NCI-H1092 treated with DMSO at 0.1 percent for 48 hours (cell line): ENCODE results near the gene SACM1L.
"Not testable (repeated sequence)": the region's sequence is repeated elsewhere in the genome, so short reads cannot be mapped to it uniquely, and the experiment has no call there.

Experiments
- DNase-seq: peaks from one replicate; lab custom pipeline; 2025; lab: John Stamatoyannopoulos, UW

The SACM1L gene

DNA sequence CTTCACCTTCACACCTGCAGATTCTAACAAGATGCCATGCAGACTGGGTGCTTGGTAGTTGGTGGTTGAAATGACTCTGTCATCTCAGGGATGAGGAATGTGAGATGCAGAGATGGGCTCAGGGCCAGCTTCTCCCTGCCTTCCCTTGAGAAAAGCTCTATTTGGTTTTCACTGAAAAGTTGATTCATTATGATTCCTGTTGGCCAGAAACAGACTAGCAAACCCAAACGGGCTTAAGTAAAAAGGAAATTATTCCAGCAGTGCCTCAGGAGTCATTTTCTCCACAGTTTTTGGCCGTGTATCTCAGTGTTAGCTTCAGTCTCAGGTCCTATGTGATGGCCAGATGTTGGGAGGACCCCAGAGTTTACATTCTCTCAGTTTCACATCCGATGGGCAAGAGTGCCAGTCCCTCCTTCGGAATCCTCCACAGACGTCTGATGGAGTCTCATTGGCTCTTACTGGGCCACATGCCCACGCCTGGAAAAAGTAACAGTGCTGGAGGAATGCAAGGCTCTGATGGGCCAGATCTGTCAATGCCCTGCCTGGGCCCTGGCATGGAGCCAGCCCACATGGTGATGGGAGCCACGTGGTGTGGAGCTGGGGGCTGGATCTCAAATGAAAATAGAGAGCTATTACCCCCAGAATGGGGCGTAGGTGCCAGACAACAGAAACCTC, 22.3 kb upstream of the SACM1L start:
- no peak for DNase-seq

DNA sequence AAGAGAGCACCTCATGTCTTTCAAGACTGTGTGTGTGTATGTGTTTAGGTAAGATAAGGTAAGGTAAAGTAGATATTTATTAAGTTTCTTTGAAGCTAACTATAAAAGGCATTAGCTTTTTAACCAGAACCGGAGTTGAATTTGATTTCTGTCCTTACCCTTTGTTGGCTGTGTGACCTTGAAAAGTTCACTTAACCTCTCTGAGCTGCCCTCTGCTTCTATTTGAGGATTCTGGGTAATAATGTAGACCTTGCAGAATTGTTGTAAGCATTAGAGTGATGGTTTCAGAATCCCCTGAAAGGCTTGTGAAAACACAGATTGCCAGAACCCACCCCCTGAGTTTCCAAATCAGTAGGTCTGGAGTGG, 21.6 kb upstream of the SACM1L start:
- DNase-seq, result no peak

DNA sequence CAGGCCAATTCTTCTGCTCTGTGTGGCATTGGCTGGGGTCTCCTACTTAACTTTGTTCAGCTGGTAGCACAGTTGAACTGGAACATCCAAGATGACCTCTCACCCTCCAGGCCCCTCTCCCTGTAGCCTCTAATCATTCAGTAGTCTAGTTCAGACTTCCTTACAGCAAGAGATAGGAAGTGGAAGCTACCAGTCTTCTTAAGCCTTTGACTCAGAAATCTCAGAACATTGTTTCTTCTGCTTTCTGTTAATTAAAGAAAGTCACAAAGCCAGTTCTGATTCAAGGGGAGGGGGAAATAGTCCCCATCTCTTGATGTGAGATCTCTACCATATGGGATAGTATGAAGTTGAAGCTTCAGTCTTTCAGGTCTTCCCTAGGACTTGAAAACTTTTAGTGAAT, 18.8 kb upstream of the SACM1L start:
- DNase-seq, result no peak

DNA sequence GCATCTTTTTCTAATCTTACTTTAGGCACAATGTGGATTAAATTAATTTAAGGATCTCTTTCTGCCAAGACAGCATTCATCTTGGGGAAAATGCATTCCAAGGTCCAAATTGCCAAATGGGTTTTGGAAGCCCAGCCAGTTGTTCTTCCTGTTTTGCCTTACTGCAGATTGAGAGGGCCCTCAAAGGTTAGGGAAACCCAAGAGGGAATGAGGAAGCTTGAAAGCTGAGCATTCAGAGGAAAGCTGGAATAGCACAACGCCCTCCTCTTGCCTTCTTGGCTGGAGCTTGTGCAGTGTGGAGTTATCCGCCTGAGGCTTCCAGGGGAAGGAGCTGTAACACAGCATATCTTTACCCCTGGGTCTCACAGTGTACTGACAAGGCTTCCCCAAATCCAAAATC, 18.2 kb upstream of the SACM1L start:
- no peak for DNase-seq

DNA sequence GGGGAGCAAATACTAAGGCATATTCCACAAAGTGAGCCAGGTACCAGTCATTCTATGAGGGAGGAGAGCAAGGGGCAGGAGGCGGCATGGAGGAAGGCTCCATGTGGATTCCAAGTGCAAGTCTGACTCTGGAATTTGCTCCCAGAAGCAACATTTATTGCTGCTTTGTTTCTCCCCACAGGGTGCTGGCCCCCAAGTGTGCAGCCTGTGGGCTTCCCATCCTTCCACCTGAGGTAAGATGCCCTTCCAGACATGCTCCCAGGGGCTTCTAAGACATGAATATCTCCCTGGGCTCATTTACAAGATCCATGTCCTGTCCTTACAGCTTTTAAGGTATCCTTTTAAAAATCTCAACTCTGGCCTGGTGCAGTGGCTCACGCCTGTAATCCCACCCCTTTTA, 15.9 kb upstream of the SACM1L start:
- DNase-seq, result no peak

DNA sequence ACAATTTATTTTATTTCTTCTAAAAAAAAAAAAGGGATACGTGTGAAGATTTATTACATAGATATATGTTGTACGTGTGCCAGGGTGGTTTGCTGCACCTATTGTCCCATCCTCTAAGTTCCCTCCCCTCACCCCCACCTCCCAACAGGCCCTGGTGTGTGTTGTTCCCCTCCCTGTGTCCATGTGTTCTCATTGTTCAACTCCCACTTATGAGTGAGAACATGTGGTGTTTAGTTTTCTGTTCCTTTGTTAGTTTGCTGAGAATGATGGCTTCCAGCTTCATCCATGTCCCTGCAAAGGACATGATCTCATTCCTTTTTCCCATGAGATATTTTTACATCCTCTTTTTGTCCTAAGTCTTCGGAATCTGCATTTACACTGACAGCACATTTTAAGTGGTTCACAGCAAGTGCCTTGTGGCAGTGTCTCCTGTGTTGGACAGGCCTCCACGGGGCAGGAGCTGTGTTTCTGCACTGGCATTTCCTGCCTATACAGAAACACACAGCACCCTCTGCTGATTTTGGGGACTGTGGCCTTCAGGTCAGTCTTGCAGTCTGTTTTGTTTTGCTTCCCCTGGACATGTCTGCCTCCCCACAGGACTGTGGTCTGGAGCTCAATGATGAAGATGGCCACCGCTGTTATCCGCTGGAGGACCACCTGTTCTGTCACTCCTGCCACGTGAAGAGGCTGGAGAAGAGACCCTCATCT, 12.7 kb upstream of the SACM1L start:
- no peak for DNase-seq

DNA sequence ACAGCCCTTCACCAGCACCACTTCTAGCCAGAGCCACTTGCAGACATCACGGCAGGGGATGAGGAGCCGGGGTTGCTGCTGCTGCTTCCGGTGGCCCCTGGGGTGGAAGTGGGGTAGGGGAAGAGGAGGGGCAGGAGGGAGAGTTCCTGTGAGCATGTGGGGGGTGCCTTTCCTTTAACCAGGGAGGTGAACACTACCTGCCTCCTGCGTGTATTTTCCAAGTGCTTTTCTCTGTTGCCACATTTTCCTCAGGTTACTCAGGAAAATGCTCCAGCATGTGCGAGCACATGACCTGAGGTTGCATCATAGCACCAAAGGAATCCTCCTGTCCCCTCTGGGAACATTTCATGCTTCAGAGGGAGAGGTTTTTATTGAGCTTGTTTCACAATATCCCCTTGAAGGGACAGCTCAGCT, 12.2 kb upstream of the SACM1L start:
- no peak for DNase-seq

DNA sequence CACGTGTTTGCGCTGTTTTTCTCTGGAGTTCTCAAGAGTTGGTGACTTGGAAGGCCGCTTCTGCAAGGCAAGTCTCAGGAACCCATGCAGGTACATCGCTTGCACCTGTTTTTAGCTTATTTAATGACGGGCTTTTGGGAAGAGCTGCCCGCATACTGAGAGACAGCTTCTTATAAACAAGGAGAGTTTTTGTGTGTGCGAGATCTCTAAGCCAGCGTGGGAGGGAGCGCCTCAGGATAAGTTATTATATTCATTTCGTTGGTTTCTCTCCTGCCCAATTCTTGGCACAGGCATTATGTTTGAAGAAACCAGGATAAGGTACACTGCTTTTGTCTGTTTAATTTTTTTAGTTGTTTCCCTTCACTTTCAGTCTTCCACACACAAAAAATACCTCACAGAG, 11.4 kb upstream of the SACM1L start:
- DNase-seq, result no peak

DNA sequence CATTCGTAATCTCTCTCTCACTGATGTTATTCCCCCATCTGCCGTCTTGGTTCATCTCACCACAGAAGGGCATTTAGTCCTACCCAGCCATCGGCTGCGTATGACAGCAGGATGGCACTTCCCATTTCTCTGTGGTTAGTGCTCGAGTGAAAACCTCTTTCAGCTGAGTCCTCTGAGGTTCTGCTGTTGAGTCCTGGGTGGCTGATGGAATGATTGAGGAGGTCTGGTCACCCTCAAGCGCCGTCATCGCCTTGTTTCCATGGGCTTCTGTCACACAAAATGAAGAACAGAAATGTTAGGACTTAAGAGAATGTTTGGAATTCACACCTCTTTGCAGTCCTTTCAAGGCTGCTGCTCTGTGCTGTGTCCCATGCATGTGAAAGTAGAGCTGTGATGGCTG, 9.4 kb upstream of the SACM1L start:
- DNase-seq, result no peak

DNA sequence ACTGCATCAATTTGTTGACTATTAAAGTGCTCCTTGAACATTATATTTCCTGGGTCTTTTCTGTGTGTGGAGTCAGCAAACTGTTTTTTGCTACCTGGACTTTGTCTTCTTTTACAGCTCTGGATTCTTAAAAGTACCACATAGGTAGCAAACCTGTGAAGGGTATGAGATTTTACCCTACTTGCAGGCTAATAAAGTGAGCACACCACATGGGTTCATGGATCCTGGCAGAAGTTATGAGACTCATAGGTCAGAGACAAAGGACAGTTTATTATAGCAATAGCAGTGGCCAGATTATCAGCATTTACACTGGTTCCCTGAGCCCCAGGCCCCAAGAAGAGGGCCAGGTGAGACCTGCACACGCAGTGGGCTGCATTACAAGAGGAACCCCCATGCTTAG, 8.0 kb upstream of the SACM1L start:
- DNase-seq, result no peak

DNA sequence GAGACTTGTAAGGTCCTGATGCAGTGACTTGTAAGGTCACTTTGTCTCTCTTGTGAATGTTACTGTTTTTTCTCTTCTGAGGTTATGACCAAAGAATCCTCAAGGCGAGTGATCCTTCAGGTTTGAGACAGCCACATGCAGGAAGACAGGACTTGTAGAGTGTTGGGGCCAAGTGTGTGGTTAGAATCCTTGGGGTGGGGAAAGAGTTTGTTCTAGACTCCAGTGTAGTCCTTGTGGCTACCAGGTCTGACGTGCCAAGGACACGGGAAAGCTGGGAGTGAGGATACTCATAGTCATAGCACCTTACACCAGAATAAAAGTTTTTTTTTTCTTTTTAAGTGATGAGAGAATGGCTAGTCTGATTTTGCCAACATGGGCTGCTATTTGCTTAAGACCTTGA, 7.3 kb upstream of the SACM1L start:
- no peak for DNase-seq

DNA sequence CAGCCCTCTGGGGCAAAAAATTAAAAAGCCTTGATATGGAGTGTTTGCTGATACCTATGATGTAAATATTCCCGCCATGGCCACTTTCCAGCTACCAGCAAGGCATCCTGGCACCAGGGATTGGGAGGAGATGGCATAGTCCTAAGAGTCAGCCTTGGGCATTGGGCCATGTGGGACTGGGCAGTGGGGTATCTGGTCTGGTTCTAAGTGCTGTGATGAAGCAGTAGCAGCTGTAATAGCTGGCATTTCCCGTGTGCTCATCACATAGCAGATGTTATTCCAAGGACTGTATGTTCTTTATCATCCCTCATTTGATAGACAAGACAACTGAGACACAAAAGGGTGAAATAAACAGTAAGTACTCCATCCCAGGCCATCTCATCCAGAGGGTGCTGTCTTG, 6.9 kb upstream of the SACM1L start:
- no peak for DNase-seq

DNA sequence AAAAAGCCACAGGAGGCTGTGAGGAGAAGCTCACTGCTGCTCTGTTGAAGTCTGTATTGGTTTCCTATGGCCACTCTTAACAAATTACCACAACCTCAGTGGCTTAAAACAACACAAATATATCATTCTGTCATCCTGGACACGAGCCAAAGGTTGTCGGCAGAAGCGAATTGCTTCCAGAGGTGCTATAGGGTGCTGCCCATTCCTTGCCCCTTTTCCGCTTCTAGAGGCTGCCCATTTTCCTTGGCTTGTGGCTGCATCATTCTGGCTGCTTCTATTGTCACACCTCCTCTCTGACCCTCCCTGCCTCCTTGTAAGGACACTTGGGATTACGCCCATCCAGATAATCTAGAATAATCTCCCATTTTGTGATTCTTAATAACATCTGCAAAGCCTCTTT, 6.4 kb upstream of the SACM1L start:
- DNase-seq, result no peak

DNA sequence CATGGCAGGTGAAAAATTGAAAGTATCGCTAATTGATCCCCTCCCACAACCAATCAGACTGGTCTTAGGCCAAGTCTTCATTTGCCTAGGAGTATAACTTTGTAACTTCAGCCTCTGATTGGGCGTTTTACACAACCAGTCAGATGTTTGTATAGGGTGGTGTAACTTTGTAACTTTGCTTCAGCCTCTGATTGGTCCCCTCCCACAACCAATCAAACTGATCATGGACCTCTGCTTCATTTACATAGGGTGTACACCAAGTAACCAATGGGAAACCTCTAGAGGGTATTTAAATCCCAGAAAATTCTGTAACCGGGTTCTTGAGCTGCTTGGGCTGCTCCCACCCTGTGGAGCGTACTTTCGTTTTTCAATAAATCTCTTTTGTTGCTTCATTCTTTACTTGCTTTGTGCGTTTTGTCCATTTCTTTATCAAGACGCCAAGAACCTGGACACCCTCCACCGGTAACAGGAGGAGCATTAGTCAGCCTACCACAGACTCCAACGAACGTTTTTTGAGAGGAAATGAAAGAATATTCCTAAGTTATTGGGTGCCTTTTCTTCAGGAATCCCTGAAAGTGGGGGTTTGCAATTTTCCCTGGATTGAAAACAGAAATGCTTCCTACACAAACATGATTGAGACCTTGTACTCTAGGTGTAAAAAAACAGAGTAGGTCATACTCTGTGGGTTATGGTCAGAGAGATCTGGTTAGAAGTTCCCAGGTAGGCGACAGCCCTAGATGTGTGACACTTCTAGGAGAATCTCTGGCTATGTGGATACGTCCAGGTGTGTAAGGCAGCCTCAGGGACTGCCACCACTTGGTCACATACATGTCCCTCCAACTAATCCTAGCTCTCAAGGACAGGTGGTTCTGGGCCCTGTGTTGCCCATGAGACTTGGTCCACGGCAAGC, 5.5 kb upstream of the SACM1L start:
- DNase-seq, result no peak

DNA sequence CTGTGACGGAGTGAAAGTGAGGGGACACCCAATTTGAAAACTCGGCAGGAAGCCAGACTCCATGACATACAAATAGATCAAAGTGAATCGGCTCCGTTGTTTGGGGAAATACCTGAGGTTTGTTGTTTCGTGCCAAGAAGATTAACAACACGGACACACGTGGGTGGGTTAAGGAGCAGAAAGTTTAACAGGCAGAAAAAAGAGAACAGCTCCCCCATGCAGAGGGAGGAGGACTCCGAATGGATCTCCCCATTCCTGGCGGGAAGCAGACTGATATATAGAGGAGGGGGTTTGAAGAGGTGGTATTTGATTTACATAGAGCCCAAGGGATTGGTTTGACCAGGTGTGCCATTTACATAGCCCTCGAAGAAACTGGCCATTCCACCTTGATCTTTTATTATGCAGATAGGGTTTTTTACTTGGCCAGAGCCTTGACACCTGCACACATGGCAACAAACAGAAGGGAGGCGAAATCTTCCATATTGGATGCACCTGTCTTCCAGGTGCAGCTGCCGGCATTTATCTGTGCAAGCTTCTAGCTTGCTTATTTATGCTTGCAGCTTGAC, 4.8 kb upstream of the SACM1L start:
- DNase-seq, result no peak

DNA sequence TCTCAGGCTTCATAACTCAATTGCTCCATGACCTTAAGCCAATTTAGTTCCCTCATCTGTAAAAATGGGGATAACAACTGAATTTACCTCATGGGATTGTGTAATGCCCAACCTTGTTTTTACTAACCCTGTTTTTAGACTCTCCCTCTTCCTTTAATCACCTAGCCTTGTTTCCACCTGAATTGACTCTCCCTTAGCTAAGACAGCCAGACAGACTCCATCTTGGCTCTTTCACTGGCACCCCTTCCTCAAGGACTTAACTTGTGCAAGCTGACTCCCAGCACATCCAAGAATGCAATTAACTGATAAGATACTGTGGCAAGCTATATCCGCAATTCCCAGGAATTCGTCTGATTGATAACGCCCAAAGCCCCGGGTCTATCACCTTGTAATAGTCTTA, 3.5 kb upstream of the SACM1L start:
- not testable (repeated sequence) for DNase-seq

DNA sequence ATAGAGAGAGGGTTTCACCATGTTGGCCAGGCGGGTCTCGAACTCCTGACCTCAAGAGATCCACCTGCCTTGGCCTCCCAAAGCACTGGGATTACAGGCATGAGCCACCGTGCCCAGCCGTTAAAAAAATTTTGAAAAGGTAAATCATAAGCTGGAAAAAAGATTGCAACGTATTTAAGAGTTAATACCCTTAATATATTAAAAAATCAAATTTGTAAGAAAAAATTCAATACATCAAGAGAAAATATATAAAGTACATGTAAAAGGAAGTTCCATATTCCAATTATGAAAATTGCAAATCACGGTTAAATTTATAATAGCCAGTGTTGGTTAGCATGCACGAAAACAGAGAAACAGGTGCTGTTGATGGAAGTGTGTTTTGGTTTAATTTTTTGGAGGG, 2.3 kb upstream of the SACM1L start:
- no peak for DNase-seq

DNA sequence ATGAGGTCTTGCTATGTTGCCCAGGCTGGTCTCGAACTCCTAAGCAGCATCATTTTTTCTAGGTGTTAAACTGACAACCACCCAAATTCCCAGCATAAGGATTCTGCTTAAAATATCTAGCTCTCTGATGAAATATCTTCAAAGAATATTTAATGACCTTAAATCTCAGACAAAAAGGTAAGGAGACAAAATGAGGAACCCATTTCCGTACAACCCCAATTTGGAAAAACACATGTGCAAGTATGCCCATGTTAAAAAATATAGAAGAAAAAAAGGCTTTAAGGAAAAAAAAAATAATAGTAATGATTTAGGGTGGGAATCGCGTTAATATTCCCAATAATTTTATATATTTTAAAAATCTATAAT, 1.4 kb upstream of the SACM1L start:
- no peak for DNase-seq

DNA sequence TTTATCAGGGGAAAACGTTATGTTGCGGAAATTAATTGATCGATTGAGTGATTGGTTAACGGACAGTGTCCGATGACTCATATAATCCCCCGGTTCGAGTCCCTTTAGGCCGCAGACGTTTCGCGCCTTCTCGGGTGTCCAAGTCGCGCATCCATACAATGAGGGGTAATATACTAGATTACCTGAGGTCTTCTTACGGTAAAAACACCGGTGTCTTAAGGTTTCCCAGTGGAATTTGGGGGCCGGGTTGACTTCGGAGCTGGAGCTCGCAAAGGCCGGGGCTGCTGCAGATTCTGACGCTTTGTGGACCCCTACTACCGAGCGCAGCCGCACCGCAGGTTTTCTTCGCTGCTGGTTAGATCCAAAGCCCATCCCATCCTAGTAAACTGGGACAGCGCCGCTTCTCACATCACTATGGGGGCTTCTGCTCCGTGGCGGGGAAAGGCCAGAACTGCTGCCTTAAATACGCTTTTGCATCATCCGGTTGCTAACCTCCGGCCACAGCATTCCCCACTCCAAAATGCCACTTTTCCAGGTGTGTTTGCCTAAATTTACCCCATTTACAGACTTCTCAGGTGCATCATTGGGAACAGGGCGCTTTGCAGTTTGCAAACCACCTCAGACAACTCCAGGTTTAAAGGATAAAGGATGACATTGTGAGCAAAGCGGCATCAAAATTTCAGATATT, 858 bp upstream of the SACM1L start:
- peak; percentile 78 for DNase-seq

DNA sequence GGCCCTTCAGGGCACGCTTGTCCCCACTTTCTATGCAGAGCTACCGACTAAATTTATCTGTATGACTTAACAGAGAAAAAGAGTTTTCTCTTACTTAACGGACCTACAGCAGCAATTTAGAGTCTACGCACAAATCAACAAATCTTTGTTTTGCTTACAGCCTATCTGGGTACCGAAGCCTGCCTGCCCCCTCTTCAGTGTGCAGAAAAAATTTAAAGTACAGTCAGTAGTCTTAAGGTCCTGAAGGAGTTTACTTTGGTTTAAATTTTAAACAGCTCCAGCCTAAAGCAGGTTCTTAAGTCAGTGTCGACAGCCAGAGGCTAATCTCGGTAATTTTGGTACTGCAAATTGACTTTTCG, 570 bp downstream of the SACM1L start:
- DNase-seq, result no peak

DNA sequence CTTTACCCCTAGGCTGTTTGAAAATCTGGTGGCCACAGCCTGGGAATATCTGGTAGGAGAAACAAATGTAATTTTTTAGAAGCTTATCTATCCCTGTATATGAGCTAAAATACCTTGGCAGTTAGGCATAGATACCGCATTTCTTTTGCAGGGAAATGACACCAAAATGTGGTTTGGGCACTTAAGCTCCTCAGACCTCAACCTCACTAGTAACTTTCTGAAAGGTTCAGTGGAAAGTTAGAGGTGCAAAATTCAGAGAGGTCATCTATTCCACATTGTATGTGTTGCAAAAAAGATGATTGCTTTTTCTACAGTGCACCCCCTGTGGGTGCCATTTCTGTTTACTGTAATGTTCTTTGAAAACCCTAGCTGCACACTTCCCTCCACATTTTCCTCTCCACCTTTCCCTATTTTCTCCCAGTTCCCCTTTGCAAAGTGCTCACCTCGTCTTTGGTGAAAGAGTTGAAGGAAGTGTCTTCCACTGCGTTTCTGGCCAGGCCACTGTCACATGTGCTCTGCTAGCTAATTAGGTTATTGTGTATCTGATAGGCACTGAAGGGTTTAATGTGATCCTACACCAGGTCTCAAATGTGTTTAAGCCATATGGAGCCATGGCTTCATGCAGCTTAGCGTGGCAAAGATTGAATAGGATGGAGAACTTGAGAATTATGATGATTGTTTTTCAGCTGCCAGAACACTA, 1.3 kb downstream of the SACM1L start:
- no peak for DNase-seq

DNA sequence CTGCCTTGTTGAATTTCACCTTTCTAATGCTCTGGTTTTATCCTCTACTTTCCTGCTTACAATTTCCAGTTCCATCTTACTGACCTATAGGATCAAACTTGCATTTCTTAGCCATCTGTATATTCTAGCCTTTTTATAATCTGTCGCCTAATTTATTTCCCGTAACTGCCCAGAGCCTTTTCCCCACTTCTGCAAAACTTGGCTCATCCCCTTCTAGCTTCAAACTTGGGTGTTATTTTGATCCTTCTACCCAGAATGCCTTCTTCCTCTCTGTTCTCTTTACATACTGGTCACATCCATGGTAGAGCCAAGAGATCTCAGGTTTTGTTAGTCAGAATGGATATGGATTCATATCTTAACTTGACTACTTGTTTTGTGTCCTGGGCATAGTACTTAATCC, 2.6 kb downstream of the SACM1L start:
- DNase-seq, result no peak
